HepG2 (cell line): Measurements from ENCODE around the gene ERMARD. TPM values are rescaled to one million over a fixed set of nuclear protein-coding genes. Genes with fewer than 3 reads are reported as not detected.

Experiments used
- ATAC-seq: fragments of 200-7000 bp; cut with Tn5 transposase; 3 replicates; pipeline ENCODE4 v1.9.1; 2020; ENCODE audit warnings: mild to moderate bottlenecking, moderate library complexity
- BruUV-seq: library from RNA; stranded (reverse); fragments of 400-500 nt; replicated peaks from 2 replicates; lab custom pipeline; 2021; lab: Mats Ljungman, UMichigan
- CTCF ChIA-PET: fragments of 300-600 bp; formaldehyde crosslinking; extraction: SDS; loops from one replicate; lab custom pipeline; 2021; ENCODE audit warnings: low total read pairs, inconsistent platforms, low intra/inter-chr PET ratio; lab: Yijun Ruan, JAX
- POLR2A ChIA-PET: fragments of 350-600 bp; sonication (Branson Sonifier 250); formaldehyde crosslinking; loops from one replicate; lab custom pipeline; 2020; ENCODE audit warnings: antibody characterized with exemption, inconsistent platforms; lab: Yijun Ruan, JAX
- DNase-seq: peaks from one replicate; pipeline ENCODE4 v3.0.0-alpha.2; 2015; ENCODE audit warnings: low spot score
- FAIRE-seq: peaks from 3 replicates; lab custom pipeline; 2011; peaks lifted over from hg19 to GRCh38; lab: Jason Lieb, UNC
- H2AFZ ChIP-seq: one replicate; pipeline ENCODE4 v1.6.1; 2011; ENCODE audit warnings: low read length, inconsistent platforms
- H3K27ac ChIP-seq: fragments of 300-600 bp; 3 replicates; pipeline ENCODE4 v1.8.0; 2011; ENCODE audit warnings: mixed run types, mild to moderate bottlenecking, mixed read lengths, low read length, inconsistent platforms; ENCODE audit not compliant: insufficient read depth; ENCODE audit errors: extremely low read length
- H3K27me3 ChIP-seq, 2 experiments: fragments of 200-600 bp in 1 of 2; 2 replicates in 1 of 2; 3 replicates in 1 of 2; pipeline versions ENCODE4 v1.6.0 to v1.8.0; 2011; ENCODE audit warnings: low read length in 2 of 2, mild to moderate bottlenecking in 2 of 2, moderate library complexity in 2 of 2, inconsistent platforms in 1 of 2; ENCODE audit not compliant: insufficient read depth in 2 of 2, control insufficient read depth in 1 of 2
- H3K36me3 ChIP-seq, 2 experiments: fragments of 200-600 bp in 1 of 2; replicated peaks in 1 of 2; 2 replicates in 1 of 2; 3 replicates in 1 of 2; pipeline versions ENCODE4 v1.5.1 to v1.8.0; 2011; ENCODE audit warnings: low read length in 2 of 2, inconsistent platforms in 1 of 2; ENCODE audit not compliant: insufficient read depth in 2 of 2, control insufficient read depth in 1 of 2
- H3K4me1 ChIP-seq: 2 replicates; pipeline ENCODE4 v1.5.1; 2012; ENCODE audit warnings: low read length, inconsistent platforms; ENCODE audit not compliant: insufficient read depth
- H3K4me2 ChIP-seq: 2 replicates; pipeline ENCODE4 v1.6.0; 2011; ENCODE audit warnings: low read depth, low read length, inconsistent platforms
- H3K4me3 ChIP-seq, 3 experiments: fragments of 200-600 bp in 1 of 3; sonication (generic), shearing (Covaris generic) in 1 of 3; replicated peaks in 1 of 3; 2 replicates each; pipeline ENCODE4 v1.5.1; 2011 to 2016; ENCODE audit warnings: low read length in 3 of 3, inconsistent platforms in 2 of 3, low read depth in 2 of 3, mild to moderate bottlenecking in 2 of 3, control low read depth in 1 of 3, mixed read lengths in 1 of 3; ENCODE audit not compliant: insufficient read depth in 1 of 3
- H3K79me2 ChIP-seq: one replicate; pipeline ENCODE4 v1.6.1; 2011; ENCODE audit warnings: low read length, inconsistent platforms; ENCODE audit not compliant: insufficient read depth
- H3K9ac ChIP-seq: 2 replicates; pipeline ENCODE4 v1.6.0; 2011; ENCODE audit warnings: mild to moderate bottlenecking, low read depth, low read length, inconsistent platforms; ENCODE audit not compliant: insufficient read depth
- H3K9me3 ChIP-seq: 2 replicates; pipeline ENCODE4 v1.5.1; 2012; ENCODE audit warnings: mild to moderate bottlenecking, low read length
- H4K20me1 ChIP-seq: 2 replicates; pipeline ENCODE4 v1.6.0; 2011; ENCODE audit warnings: inconsistent platforms, mild to moderate bottlenecking, low read length, moderate library complexity; ENCODE audit not compliant: insufficient read depth
- AGO2 ChIP-seq: fragments of 200-400 bp; formaldehyde crosslinking; optimal IDR thresholded peaks from 2 replicates; pipeline ENCODE3; 2017; ENCODE audit warnings: mild to moderate bottlenecking, low read depth, low read length, moderate library complexity
- ARNTL ChIP-seq: sonication (generic); formaldehyde crosslinking; IDR thresholded peaks from 2 replicates; pipeline ENCODE4 v1.4.0; 2020; ENCODE audit warnings: mild to moderate bottlenecking, missing genetic modification reagents
- CBX5 ChIP-seq: sonication (generic); formaldehyde crosslinking; IDR thresholded peaks from 2 replicates; pipeline ENCODE4 v1.4.0; 2020; ENCODE audit warnings: missing genetic modification reagents, borderline replicate concordance
- KDM3A ChIP-seq: IDR thresholded peaks from 2 replicates; pipeline ENCODE4 v1.6.1; 2018; ENCODE audit warnings: low read depth, missing compliant biosample characterization
- KMT2A ChIP-seq: sonication (generic); formaldehyde crosslinking; IDR thresholded peaks from 2 replicates; pipeline ENCODE4 v1.4.0; 2020; ENCODE audit warnings: missing genetic modification reagents
- SKIL ChIP-seq: sonication (generic); formaldehyde crosslinking; IDR thresholded peaks from 2 replicates; pipeline ENCODE4 v1.8.0; 2022; ENCODE audit warnings: missing genetic modification reagents, mild to moderate bottlenecking, moderate library complexity, borderline replicate concordance
- ZBTB42 ChIP-seq: sonication (generic); formaldehyde crosslinking; IDR thresholded peaks from 2 replicates; pipeline ENCODE4 v1.5.0; 2020; ENCODE audit warnings: mild to moderate bottlenecking, missing genetic modification reagents
- ZKSCAN5 ChIP-seq: sonication (generic); formaldehyde crosslinking; IDR thresholded peaks from 2 replicates; pipeline ENCODE4 v1.5.1; 2020; ENCODE audit warnings: mild to moderate bottlenecking, missing genetic modification reagents
- ZNF646 ChIP-seq: sonication (generic); formaldehyde crosslinking; IDR thresholded peaks from 2 replicates; pipeline ENCODE4 v1.9.0; 2021; ENCODE audit warnings: mild to moderate bottlenecking, missing genetic modification reagents
- WGBS: methylation state at CpG from one replicate; pipeline ENCODE4 v1.1.6; 2017; ENCODE audit warnings: low lambda C conversion rate; 5-methylcytosine and 5-hydroxymethylcytosine counted together
- in situ Hi-C: cut with HindIII; loops from 2 replicates; pipeline ENCODE4 v1.10.0; 2017; ENCODE audit warnings: low pct_unique_long_range_greater_than_20kb; ENCODE audit not compliant: extremely low pct_ligation_motif_present
- intact Hi-C: fragments of 100-400 bp; cut with micrococcal nuclease; formaldehyde crosslinking; loops from one replicate; pipeline ENCODE4 v1.10.0; 2022; ENCODE audit not compliant: unreplicated experiment
- polyA plus RNA-seq, 8 experiments: library from polyadenylated mRNA; depleted of rRNA in 3 of 8; stranded (reverse) in 7 of 8; unstranded in 1 of 8; fragments of >200 nt; fragmentation: Illumina TruSeq in 4 of 8; extraction: Trizol in 4 of 8; gene quantifications; 2 replicates each; pipeline versions ENCODE4 v1.2.1 to v1.2.3, GENCODE V29; 2011 to 2016; ENCODE audit warnings: low read depth in 4 of 8, missing spikeins in 1 of 8, mixed read lengths in 1 of 8; ENCODE audit not compliant: insufficient read depth in 1 of 8
- total RNA-seq, 5 experiments: library from RNA; depleted of rRNA; stranded (reverse); fragments of >200 nt; fragmentation: Illumina TruSeq; extraction: Trizol; gene quantifications; 2 replicates each; pipeline ENCODE4 v1.2.3, GENCODE V29; 2016; ENCODE audit warnings: low read depth in 1 of 5

Gene ERMARD
- total and polyA plus RNA-seq, 2 of the 13 experiments (the other 11 are each of a cell fraction or from before 2014, with no cell fraction given) = 8.8 to 10.7 TPM

GRCh38 chr6:169806701-169807100 lies 55.3 kb downstream of the ERMARD start:
- Histone ChIP-seq H3K4me2 (no peak overlapping the region), H3K27ac (no peak overlapping the region), H2AFZ (no peak overlapping the region), H3K27me3 (no peaks in the 10 kb centered on the region), H3K9ac (no peak overlapping the region), H3K4me1 (peaks cover 58% of the 10 kb centered on the region), H3K4me3 (no peak overlapping the region), H3K9me3 (no peaks in the 10 kb centered on the region), H3K36me3 (no peaks in the 10 kb centered on the region), H3K79me2 (no peaks in the 10 kb centered on the region), H4K20me1 (no peaks in the 10 kb centered on the region)
- TF ChIP-seq ZNF646 = no peak
- TF ChIP-seq CBX5 (CRISPR knock-in tag) = no peak
- TF ChIP-seq SKIL (CRISPR knock-in tag) = no peak
- TF ChIP-seq KMT2A (CRISPR knock-in tag) = no peak
- TF ChIP-seq ZBTB42 (CRISPR knock-in tag) = no peak
- no peak for TF ChIP-seq ZKSCAN5 (CRISPR knock-in tag)
- TF ChIP-seq KDM3A = no peak
- TF ChIP-seq AGO2 = no peak
- TF ChIP-seq ARNTL (CRISPR knock-in tag) = no peak
- no peak for ATAC-seq
- BruUV-seq = no TSS peak
- intact Hi-C loops (no loop called here), in situ Hi-C loops (no loop called here)
- ChIA-PET CTCF (no interaction called here), POLR2A (interaction anchor here (1.0 to 1.3 kb wide), 3 partner anchors 8 to 54 kb away, joined by 3 to 6 read pairs (median 5); no protein-coding TSS in a partner anchor)
- no peak for DNase-seq
- 100% methylated on average over 1 of the region's 1 CpG for WGBS
- FAIRE-seq = no peak
